Skeletal muscle satellite cell (primary cell): ENCODE data around the gene NUP153.

Source experiments
- H3K27me3 ChIP-seq: 2 replicates; pipeline ENCODE4 v1.7.0; 2013; ENCODE audit warnings: low read length; ENCODE audit not compliant: control insufficient read depth, insufficient read depth
- H3K36me3 ChIP-seq: 2 replicates; pipeline ENCODE4 v1.7.0; 2013; ENCODE audit warnings: mild to moderate bottlenecking, control low read depth, low read length; ENCODE audit not compliant: insufficient read depth
- H3K4me1 ChIP-seq: 2 replicates; pipeline ENCODE4 v1.7.0; 2013; ENCODE audit warnings: low read length; ENCODE audit not compliant: control insufficient read depth, insufficient read depth
- H3K4me2 ChIP-seq: 2 replicates; pipeline ENCODE4 v1.7.0; 2013; ENCODE audit warnings: mild to moderate bottlenecking, low read length
- H3K4me3 ChIP-seq: 2 replicates; pipeline ENCODE4 v1.7.0; 2013; ENCODE audit warnings: low read length
- H3K9ac ChIP-seq: 2 replicates; pipeline ENCODE4 v1.7.0; 2013; ENCODE audit warnings: mild to moderate bottlenecking, low read depth, low read length, moderate library complexity
- H3K9me3 ChIP-seq: replicated peaks from 2 replicates; pipeline ENCODE4 v1.7.0; 2013; ENCODE audit warnings: mild to moderate bottlenecking, control low read depth, low read length

The NUP153 gene

DNA sequence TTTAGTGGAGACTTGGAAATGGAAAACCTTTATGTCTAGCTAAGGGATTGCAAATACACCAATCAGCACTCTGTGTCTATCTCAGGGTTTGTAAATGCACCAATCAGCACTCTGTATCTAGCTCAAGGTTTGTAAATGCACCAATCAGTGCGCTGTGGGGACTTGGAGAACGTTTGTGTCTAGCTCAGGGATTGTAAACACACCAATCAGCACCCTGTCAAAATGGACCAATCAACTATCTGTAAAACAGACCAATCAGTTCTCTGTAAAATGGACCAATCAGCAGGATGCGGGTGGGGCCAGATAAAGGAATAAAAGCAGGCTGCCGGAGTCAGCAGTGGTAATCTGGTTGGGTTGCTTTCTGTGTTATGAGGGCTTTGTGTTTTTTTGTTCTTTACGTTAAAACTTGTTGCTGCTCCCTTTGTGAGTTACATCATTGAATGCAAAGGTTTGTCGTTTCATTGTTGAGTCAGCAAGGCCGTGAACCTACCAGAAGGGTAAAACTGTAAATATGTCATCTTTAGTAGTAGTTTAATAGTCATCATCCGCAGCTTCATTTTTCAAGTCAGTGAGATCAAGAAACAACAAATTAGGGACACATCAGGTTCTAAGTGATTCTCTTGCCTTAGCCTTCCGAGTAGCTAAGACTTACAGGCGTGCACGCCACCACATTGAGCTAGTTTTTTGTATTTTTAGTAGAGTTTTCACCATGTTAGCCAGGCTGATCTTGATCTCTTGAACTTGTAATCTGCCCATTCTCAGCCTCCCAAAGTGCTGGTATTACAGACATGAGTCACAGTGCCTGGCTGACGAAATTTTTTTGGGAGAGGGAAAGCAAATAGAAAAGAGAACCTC, 22.7 kb upstream of the NUP153 start:
- Histone ChIP-seq H3K4me1 (peaks cover 8% of the 10 kb centered on the region), H3K27me3 (no peaks in the 10 kb centered on the region), H3K4me2 (no peak overlapping the region), H3K36me3 (no peaks in the 10 kb centered on the region), H3K9ac (no peak overlapping the region), H3K9me3 (no peaks in the 10 kb centered on the region), H3K4me3 (no peak overlapping the region)

DNA sequence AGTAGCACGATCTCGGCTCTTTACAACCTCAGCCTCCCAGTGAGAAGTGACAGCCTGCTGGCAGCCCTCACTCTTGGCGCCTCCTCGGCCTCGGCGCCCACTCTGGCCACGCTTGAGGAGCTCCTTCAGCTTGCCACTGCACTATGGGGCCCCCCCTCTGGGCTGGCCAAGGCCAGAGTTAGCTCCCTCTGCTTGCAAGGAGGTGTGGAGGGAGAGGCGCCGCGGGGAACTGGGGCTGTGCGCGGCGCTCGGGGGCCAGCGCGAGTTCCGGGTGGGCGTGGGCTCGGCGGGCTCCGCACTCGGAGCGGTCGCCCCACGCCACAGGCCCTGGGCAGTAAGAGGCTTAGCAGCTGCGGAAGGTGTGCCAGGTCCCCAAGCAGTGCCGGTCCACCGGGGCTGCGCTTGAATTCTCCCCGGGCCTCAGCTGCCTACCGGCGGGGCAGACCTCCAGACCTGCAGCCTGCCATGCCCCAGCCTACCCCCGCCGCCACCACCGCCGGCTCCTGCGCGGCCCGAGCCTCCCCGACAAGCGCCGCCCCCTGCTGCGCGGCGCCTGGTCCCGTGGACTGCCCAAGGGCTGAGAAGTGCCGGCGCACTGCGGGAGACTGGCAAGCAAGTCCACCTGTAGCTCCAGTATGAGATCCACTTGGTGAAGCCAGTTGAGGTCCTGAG, 22.0 kb upstream of the NUP153 start:
- Histone ChIP-seq H3K36me3 (no peaks in the 10 kb centered on the region), H3K4me3 (no peak overlapping the region), H3K4me2 (no peak overlapping the region), H3K9me3 (no peaks in the 10 kb centered on the region), H3K9ac (no peak overlapping the region), H3K27me3 (no peaks in the 10 kb centered on the region), H3K4me1 (peaks cover 8% of the 10 kb centered on the region)

DNA sequence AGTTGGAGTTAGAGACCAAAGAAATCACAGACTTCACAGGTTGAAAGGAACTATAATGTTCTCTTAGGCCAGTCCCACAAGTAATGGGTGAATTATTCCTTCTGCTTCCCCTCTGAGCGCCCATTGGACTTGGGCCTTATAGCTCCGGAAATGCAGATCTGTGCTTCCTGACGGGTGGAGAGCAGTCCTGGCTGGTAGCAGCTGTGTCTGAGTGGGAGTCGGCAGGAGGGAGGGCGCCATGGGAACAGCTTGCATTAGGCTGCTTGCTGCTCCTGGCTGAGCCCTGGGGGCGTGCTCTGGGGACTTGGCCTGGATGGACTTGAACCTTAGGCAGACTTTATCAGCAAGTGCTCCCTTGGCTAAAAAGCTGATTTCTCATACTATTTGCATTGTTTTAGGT, 18.4 kb upstream of the NUP153 start:
- Histone ChIP-seq H3K4me2 (peak overlapping the region; percentile 44), H3K27me3 (no peaks in the 10 kb centered on the region), H3K9me3 (no peaks in the 10 kb centered on the region), H3K36me3 (no peaks in the 10 kb centered on the region), H3K9ac (no peak overlapping the region), H3K4me1 (peaks cover 8% of the 10 kb centered on the region), H3K4me3 (no peak overlapping the region)

DNA sequence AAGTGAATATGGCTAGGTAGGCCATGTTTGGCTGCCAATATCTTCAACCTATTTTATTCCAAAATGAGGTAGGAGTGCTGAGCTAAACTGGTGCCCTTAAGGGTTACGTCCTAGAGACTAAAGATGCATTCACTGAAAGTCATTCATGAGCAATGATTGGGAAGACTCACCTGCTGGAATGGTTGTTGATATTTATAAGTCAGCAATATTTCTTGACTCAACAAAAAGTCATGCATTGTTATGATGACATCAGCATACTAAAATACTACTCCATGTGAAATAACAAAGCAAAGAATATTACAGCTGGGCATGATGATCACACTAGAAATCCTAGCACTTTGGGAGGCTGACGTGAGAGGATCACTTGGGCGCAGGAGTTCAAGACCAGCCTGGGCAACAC, 17.6 kb upstream of the NUP153 start:
- H3K4me1 ChIP-seq = peaks cover 8% of the 10 kb centered on the region
- H3K9ac ChIP-seq = no peak overlapping the region
- no peaks in the 10 kb centered on the region for H3K36me3 ChIP-seq
- H3K4me3 ChIP-seq = no peak overlapping the region
- H3K9me3 ChIP-seq = no peaks in the 10 kb centered on the region
- no peaks in the 10 kb centered on the region for H3K27me3 ChIP-seq
- H3K4me2 ChIP-seq = no peak overlapping the region

DNA sequence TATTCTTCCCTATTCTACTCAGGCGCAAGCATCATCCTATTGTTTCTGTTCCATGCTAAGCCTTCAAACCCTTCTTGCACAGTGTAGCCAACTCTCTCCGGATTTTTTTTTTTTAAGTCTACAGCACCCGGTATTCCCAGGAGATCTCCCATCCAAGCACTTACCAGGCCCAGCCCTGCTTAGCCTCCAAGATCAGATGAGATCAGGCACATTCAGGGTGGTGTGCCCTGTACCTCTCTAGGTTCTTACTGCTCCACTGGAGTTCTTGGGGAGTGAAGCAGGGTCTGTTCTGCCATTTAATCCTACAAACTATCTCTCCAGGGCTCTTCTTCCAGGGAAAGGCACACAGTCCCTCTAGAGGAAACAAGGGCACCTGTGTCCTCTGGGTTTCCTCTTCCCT, 14.9 kb upstream of the NUP153 start:
- H3K36me3 ChIP-seq = no peaks in the 10 kb centered on the region
- H3K4me2 ChIP-seq = no peak overlapping the region
- H3K9ac ChIP-seq = no peak overlapping the region
- H3K4me1 ChIP-seq = peaks cover 8% of the 10 kb centered on the region
- H3K27me3 ChIP-seq = no peaks in the 10 kb centered on the region
- H3K9me3 ChIP-seq = no peaks in the 10 kb centered on the region
- H3K4me3 ChIP-seq = no peak overlapping the region

DNA sequence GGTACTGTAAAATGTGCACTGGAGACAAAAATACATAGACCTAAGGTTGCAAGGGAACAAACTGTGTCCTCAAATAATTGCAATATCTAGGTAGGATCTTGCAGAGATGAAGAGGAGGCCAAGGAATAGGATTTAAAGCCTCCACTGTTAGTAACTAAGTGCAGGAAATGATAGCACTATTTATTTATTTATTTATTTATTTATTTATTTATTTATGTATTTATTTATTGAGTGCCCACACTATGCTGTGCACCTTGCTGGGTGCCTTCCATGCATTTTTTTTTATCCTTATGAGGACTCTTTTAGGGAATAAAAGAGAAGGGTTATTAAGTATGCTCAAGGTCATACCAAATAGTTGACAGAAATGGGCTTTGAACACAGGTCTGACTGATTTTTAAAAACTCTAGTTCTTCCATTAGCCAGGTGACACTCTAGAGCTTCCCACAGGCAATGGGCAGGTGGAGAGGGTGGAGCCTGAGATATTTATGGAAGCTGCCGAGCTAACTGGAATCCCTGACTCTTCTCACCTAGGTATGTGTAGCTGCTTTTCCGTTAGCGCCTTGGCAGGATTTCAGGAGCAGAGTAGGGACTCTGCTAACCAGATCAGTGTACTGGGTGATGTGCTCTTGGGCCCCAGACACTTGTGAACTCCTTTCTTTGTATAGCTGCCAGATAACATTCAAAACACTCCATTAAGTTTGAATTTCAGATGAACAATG, 12.8 kb upstream of the NUP153 start:
- Histone ChIP-seq H3K4me2 (no peak overlapping the region), H3K36me3 (no peaks in the 10 kb centered on the region), H3K4me1 (peaks cover 12% of the 10 kb centered on the region), H3K4me3 (no peak overlapping the region), H3K9ac (no peak overlapping the region), H3K27me3 (no peaks in the 10 kb centered on the region), H3K9me3 (no peaks in the 10 kb centered on the region)

DNA sequence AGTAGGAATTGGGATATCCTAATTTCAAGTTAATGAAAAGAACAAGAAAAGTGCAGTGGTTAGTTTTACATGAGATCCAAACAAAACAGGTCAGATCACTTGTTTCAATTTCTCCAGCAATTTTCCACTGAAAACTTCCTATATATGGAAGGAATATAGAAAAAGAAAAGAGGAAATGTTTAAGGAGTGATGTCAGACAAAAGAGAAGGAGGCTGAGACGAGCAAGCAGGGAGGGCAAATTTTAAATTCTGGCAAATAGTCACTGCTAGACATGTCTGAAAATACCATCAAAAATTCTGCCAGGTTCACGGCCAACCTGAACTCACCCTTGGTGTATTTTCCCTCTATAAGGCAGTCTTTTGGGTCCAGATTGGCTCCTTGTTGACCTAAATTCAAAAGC, 9.5 kb upstream of the NUP153 start:
- Histone ChIP-seq H3K36me3 (no peaks in the 10 kb centered on the region), H3K9me3 (no peaks in the 10 kb centered on the region), H3K4me2 (no peak overlapping the region), H3K4me3 (no peak overlapping the region), H3K9ac (no peak overlapping the region), H3K4me1 (peaks cover 18% of the 10 kb centered on the region), H3K27me3 (no peaks in the 10 kb centered on the region)

DNA sequence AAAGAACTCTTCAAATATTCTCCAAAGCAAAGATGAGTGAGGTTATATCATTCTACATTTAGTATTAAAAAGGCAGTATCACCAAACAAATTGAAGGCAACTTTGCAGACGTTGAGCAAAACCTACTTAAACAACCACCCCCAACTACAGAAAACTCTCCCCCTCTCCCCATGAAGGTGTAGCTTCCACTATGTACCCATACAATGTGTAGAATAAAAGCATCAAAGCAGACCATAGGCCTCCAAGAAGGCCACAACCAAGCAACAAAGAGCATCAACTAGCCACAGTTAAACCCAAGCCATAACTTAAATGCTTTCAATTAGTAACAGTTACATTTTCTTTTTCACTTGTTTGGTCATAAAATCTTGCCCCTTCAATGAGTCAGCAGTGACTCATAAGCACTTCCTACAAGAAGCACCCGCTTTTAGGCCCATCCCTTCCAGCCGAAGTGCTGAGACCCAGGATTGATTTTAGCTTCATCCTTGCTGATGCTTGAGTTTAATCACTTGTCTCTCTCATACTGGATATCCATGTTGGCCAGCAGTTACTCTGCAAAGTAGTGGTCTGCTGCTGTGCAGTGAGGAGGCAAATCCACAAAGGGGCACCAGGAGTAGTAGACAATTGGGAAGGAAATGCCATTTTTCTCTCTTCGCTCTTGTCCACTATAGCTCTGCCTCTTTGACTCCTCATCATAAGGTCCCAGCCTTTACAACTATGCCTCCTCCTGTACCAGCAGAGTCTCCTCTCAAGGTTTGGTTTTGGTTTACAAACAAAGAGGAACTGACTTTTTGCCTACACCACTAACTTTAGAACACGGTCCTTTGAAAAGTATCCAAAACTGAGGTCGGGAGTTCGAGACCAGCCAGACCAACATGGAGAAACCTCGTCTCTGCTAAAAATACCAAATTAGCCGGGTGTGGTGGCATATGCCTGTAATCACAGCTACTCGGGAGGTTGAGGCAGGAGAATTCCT, 8.4 kb upstream of the NUP153 start:
- Histone ChIP-seq H3K9ac (peak overlapping the region; percentile 17), H3K4me3 (no peak overlapping the region), H3K4me2 (peak overlapping the region; percentile 43), H3K4me1 (peaks cover 25% of the 10 kb centered on the region), H3K9me3 (no peaks in the 10 kb centered on the region), H3K27me3 (no peaks in the 10 kb centered on the region), H3K36me3 (no peaks in the 10 kb centered on the region)

DNA sequence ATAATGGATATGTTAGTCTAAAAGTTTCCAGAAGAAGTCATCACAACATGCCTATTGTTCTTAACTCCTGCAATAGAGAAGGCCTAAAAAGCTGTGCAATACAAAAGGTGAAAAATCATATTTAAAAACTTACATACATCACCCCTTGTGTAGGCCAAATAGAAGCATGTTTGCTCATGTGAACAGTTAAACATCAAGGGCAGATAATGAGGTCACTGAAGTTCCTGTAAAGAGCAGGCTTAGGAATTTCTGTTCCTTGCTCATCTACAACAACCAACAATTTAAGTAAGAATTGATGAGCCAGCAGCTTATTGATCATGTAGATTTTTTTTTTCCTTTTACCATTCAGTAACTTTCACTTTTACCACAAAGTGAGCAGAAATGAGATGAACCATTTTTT, 7.5 kb upstream of the NUP153 start:
- no peak overlapping the region for H3K4me2 ChIP-seq
- no peaks in the 10 kb centered on the region for H3K9me3 ChIP-seq
- peaks cover 25% of the 10 kb centered on the region for H3K4me1 ChIP-seq
- H3K27me3 ChIP-seq = no peaks in the 10 kb centered on the region
- no peak overlapping the region for H3K9ac ChIP-seq
- H3K36me3 ChIP-seq = no peaks in the 10 kb centered on the region
- H3K4me3 ChIP-seq = no peak overlapping the region

DNA sequence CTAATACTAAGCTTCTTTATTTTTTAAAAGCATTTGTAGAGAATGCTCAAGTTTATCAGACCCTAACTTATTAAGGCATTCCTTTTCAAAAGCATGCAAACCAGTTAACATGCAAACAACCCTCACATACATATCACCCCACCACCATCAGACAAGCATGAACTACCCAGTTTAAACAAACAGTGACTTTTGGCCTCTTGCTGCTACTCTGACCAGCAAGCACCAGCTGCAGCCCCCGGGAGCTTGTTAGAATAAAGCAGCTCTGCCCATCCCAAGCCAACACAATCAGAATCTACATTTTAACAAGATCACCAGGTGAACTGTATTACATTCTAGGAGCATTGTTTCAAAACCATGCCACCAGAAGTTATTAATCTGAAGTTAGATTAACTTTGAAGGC, 5.9 kb upstream of the NUP153 start:
- Histone ChIP-seq H3K4me3 (no peak overlapping the region), H3K9ac (no peak overlapping the region), H3K36me3 (no peaks in the 10 kb centered on the region), H3K27me3 (no peaks in the 10 kb centered on the region), H3K9me3 (no peaks in the 10 kb centered on the region), H3K4me2 (no peak overlapping the region), H3K4me1 (peaks cover 26% of the 10 kb centered on the region)

DNA sequence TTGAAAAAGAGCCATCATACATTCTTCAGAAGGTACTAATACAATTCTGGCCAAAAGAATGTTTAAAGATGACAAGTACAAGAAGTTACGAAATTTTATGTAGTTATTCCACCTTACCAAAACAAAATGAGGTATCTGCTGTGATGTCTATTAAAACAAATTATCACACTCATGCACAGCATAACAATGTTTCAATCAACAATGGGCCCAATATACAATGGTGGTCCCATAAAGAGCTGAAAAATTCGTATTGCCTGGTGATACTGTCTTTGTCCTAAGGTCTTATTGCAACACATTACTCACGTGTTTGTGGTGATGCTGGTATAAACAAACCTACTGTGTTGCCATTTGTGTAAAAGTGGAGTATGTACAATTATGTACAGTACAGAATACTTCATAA, 3.6 kb upstream of the NUP153 start:
- H3K4me3 ChIP-seq = no peak overlapping the region
- no peaks in the 10 kb centered on the region for H3K9me3 ChIP-seq
- H3K36me3 ChIP-seq = no peaks in the 10 kb centered on the region
- H3K9ac ChIP-seq = no peak overlapping the region
- peak overlapping the region; percentile 43 for H3K4me2 ChIP-seq
- H3K4me1 ChIP-seq = peaks cover 27% of the 10 kb centered on the region
- H3K27me3 ChIP-seq = no peaks in the 10 kb centered on the region
